ENCODE data around the gene RHOJ.

GRCh38 chr14:63157195-63157594 is 47.0 kb upstream of the RHOJ start:
- TF ChIP-seq CTCF (IDR thresholded peaks at IDR 0.05) (no peak), POLR2A (IDR thresholded peaks at IDR 0.05) (no peak)
